GM21528 (cell line): Measurements from ENCODE around the gene ADPRHL1.
"Not testable (repeated sequence)": the region's sequence is repeated elsewhere in the genome, so short reads cannot be mapped to it uniquely, and the experiment has no call there.

Experiments
- ATAC-seq: cut with Tn5 transposase; IDR thresholded peaks from one replicate; pipeline ENCODE4 v1.9.1; 2021; ENCODE audit warnings: mild to moderate bottlenecking, moderate library complexity; ENCODE audit not compliant: unreplicated experiment, low FRiP score

The ADPRHL1 gene

DNA sequence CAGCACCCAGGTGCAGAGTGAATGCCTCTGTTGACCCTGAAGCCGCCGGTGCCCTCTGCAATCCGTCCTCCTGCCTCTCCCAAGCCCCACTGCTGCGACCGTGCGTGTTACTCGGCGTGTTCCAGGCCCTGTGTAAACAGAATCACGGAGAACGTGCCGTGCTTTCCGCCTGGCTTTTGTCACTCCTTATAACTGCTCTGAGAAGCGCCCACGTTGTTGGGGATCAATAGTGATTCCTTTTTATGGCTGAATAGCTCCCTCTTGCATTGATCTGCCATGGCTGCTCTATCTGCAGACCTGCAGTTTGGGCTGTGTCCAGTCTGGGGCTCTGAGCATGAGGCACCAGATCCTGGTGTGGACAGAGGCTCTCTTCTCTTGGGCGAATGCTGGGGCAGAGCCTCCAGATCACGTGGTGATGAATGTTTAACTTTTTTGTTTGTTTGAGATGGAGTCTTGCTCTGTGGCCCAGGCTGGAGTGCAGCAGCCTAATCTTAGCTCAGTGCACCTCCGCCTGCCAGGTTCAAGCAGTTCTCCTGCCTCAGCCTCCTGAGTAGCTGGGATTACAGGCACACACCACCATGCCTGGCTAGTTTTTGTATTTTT lies 15.8 kb downstream of the ADPRHL1 start:
- no peak for ATAC-seq

DNA sequence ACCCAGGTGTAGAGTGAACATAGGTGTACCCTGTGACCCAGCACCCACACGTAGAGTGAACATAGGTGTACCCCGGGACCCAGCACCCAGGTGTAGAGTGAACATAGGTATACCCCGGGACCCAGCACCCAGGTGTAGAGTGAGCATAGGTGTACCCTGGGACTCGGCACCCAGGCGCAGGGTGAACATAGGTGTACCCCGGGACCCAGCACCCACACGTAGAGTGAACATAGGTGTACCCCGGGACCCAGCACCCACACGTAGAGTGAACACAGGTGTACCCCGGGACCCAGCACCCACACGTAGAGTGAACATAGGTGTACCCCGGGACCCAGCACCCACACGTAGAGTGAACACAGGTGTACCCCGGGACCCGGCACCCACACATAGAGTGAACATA lies 16.4 kb downstream of the ADPRHL1 start:
- ATAC-seq: not testable (repeated sequence)

DNA sequence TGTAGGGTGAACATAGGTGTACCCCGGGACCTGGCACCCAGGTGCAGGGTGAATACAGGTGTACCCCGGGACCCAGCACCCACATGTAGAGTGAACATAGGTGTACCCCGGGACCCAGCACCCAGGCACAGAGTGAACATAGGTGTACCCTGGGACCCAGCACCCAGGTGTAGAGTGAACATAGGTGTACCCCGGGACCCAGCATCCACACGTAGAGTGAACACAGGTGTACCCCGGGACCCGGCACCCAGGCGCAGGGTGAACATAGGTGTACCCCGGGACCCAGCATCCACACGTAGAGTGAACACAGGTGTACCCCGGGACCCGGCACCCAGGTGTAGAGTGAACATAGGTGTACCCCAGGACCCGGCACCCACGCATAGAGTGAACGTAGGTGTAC lies 17.4 kb downstream of the ADPRHL1 start:
- ATAC-seq: not testable (repeated sequence)

DNA sequence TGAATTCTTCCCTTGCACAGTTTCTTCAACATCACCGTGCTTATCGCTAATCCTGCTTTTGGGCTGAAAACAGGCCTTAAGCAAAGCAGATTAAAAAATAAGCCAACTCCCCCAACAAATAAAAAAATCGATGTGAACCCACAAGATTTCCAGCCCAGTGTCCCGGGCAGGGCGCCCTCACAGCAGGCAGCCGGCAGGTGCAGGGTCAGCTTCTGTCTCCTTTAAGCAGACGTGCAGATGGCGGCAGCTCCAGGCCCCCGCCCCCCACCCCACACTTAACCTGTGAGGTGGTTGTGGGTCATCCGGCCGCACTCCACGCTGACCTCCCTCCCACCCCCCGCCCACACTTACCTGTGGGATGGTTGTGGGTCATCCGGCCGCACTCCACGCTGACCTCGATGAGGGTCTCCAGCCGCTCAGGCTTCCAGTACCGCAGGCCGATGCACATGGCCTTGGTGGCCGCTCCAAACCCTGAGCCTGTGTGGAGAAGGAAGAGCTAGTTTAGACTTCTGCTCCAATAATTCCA lies 19.8 kb downstream of the ADPRHL1 start:
- no peak for ATAC-seq

DNA sequence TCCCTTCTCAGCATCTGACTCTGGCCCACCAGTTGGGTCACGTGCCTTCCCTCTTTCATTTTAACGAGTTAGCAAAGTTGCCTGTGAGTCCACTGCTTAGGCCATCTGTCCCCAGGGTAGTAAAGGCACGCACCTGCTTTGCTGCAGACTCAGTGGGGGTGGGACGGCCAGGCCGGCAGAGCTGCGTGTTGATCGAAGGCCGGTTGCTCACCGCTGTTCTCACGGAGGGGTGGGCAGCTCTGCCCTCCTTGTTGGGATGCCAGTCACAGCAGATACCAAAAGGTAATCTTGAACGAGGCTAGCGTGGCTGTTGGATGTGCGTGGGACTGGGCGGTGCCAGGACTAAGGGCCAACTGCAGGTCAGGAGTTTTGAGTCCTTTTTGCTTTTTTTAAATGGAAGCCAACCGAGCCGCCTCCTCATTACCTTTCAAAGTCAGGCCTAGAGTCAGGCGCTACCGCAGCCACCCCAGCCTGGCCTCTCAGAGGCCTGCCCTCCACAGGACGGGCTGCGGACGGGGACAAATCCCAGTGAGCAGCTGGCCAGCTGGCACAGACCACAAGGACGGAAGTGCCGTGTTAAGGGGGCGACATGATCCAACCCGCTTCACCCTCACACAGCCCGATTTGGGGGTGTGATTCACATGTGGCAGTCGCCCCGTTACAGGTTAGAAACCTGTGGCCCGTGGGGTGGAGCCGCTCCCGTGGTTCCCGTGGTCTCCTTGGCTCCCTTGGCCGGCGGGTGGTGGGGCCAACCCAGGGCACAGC lies 20.6 kb downstream of the ADPRHL1 start:
- no peak for ATAC-seq

DNA sequence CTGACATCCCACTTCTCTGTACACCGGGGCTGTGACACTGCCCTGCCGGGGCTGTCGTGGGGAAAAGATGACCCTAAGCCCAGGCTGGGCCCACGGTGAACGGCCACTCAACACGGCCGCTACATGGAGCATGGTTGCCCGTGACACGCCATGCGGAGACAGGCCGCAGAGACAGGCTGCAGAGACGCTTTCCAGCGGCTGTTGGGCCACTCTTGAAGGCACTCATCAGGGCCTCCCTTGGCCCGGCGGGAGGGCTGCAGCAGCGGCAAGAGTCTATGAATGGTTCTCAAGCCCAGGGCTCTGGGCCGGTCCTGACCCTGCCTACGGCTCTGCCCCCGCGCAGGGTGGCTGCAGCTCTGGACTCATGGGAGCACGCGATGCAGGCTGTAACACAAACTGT lies 22.1 kb downstream of the ADPRHL1 start:
- no peak for ATAC-seq

DNA sequence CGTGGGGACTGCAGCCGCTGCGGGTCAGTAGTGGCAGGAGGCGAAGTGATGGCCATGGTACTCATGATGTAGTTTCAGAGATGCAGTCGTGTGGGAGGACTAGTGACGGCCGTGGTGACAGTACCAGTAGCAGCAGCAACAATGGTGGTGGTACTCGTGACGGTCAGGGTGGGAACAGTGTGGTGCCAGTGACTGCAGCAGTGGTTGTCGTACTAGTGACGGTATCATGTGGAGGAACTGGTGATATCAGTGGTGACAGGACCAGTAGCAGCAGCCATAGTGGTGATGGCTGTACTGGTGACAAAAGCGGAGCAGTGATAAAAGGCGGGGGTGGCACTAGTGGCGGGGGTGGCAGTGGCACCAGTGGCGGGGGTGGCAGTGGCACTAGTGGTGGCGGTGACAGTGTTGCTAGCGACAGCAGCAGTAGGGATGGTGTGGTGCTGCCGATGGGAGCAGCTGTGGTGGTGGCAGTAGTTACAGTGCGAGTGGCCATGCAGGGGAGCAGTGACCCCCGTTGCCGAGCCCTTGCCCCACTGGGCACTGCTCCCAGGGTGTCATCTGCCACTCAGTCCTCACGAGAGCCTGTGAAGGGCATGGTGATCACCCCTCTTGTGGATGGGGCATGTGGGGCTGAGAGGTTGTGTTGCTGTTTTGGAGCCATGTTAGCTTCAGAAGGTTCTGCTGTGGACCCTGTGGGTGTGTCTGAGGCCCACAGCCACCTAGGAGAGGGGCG lies 22.7 kb downstream of the ADPRHL1 start:
- no peak for ATAC-seq

DNA sequence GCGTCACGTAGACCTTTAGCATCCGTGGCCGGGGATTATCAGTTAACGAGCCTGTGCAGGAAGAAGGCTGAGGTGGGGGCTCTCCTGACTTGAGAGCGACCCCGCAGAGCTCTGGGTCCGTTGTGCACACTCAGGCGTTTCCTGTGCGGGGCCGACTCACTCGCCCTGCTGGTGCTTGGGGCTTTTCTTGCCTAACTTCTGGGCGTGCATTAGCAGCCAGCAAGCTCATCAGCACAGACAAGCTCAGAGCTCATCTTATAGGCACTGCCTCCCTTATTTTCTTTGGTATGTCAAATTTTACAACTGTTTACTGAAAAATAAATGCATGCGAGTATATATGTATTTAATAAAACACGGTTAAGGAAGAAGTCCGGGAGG lies 23.7 kb downstream of the ADPRHL1 start:
- no peak for ATAC-seq

DNA sequence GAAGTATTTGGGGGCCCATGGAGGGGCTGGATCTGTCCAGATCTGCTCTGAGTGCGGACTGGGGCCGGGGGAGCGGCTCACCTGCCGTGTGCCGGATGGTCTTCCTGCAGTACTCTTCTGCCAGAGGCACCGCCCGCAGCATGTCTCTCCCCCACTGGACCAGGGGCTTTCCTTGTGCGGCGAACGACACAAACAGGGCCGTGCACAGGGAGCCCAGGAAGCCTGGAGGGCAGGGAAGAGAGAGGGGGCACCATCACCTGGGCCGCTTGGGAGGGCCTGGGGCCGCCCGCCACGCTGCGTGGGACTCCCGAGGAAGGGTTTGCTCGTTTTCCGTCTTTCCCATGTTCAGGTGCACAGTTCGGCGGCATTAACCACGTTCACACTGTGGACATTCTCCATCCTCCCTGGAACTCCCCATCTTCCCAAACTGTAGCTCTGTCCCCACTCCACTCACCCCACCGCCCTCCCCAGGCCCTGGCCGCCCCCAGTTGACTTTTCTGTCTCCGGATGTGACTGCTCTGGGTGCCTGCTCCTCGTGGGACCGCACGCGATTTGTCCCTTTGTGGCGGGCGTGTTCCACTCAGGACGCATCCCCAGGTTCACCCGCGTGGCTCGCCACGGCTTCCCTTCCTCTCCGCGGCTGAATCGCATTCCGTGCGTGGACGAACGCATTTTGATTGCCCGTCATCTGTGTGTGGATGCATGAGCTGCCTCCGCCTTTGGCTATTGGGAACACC lies 24.2 kb downstream of the ADPRHL1 start:
- no peak for ATAC-seq

DNA sequence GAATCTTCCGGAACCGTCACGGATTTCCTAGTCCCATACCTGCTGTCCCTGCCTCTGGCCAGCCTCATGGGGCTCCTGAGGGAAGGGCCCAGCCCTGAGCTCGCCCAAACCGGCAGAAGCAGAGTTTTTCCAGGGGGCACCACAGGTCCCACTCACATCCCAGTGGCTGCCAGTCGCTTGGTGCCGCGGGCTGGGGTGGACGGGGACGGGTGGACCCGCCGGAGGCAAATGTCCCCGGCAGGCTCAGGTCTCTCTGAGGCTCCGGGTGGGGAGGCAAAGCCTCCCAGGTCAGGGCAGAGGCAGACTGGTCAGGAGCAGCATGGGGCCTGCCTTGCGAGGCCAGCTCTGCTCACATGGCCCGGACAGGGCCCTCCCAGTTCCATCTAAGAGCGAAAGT lies 24.8 kb downstream of the ADPRHL1 start:
- no peak for ATAC-seq

DNA sequence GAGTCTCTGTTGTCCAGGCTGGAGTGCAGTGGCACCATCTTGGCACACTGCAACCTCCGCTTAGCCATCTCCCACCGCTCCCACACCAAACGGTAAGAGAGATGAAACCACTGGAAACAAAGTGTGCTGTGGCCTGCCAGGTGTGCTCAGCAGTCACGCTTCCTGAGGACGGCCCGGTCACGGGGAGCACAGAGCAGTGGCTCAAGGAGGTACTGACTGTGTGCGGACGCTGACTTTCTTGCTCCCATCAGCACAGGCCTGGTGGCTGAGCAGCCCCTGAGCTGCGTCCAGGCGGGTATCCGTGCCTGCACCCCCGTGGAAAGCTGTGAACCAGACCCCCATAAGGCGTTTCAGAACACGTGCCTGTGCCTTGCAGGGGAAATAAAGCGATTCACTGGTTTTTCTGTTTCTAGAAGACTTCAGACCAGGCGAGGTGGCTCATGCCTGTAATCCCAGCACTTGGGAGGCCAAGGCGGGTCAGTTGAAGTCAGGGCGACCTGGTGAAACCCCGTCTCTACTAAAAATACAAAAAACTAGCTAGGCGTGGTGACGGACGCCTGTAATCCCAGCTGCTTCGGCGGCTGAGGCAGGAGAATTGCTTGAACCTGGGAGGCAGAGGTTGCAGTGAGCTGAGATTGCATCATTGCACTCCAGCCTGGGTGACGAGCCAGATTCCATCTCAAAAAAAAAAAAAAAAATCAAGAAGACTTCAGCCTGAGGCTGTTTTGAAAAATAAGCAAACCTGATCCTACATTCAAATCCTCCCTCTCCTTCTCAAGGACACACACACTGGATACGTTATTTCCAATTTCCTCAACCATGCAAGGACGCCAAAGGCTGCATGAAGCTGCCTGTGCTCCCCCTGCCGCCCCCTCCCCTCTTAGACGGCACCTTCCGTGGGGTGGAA lies 25.5 kb downstream of the ADPRHL1 start:
- no peak for ATAC-seq

DNA sequence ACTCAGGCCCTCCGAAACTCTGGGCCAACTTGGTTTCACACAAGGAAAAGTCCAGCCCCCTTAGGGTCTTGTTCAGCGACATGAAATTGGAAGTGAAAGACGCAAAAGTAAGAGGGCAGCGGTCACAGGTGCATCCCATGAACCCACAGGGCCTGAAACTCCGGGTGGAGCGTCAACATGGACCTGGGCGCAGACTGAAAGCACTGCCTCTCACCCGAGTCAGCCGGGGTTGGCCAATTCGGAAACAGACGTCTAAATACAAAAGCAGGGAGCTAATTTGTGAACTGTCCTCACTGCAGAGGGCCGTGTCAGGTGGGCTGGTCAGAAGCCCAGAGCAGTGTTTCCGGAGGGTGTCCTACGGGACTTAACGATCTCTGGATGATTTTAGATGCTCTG lies 26.7 kb downstream of the ADPRHL1 start:
- ATAC-seq: no peak

DNA sequence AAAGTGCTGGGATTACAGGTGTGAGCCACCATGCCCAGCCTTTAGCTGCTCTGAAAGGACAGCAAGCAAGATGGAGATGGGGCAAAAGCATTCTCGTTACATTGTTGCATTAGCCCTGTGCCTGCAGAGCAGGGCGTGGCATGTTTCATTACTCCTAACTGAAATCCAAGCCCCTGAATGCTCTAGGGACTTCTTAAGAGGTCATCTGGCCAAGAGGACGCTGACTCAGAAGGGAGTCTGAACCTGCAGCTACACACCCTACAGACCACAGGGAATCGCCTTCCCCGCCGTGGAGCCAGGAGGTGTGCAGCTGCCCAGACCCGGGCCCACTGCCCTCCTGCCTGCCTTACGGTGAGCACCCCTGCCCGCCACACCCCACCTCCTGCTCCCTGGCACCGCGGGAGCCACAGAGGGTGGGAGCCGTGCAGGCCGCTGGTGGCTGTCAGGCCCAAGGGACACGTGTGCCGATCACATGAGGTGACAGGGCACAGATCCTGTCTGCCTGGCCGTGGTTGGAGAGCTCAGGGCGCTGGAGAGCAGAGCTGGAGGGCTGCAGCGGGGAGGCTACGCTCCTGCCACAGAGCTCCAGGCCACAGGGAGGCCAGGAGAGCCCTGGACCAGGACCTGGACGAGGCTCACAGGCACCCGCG lies 27.2 kb downstream of the ADPRHL1 start:
- ATAC-seq: no peak

DNA sequence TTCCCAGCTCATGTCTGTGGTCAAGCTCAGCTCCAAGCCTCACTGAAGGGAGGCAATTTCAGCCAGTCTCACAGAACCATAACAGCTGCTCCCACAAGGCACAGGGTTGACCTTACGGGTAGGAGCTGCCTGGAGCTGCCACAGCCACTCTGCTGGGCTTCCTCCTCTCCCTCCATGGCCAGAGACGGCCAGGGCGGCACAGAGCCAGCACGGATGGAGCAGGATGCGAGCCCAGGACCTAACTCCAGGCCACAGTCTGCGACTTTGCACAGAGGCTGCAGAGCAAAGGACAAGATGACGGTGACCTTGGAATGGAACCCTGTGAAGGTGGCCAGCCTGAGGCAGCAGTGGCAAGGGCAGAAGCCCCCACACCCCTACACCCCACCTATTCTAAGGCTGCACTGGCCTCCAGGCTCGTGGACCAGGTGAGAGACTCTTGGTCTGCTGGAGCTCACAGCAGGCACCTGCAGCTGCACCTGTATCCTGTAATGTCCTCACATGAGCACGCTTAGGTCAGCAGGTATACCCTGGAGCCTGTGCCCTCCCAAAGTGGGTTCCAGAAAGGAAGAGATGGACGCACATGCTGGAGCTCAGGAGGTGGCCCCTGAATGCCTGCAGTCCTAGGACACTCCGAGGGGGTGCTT lies 29.6 kb downstream of the ADPRHL1 start:
- no peak for ATAC-seq

DNA sequence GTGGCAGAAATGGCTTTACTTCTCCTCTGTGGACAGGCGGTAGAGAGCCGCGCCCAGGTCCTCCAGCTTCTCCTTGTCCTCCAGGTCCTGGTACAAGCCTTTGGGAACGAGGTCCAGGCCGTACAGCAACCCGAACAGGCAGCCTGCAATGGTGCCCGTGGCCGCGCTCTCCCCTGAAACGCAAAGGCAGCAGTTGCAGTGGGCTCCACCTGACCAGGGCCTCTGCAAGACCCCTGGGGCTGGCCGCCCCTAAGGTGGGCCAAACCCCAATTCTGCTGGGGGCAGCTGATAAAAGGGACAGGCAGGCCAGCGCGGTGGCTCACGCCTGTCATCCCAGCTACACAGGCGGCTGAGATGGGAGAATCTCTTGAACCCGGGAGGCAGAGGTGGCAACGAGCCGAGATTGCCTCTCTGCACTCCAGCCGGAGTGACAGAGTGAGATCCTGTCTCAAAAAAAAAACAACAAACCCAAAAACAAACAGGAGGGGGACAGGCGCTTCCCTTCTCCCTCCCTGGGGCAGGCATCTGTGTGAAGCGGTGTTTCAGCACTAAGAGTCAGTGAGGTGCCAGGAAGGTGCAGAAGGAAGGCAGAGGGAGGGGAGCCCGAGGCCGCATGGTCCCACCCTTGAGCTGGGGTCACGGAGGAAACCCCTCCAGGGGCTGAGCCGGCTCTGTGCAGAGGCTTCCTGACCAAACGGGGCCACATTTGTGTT lies 30.3 kb downstream of the ADPRHL1 start:
- no peak for ATAC-seq

DNA sequence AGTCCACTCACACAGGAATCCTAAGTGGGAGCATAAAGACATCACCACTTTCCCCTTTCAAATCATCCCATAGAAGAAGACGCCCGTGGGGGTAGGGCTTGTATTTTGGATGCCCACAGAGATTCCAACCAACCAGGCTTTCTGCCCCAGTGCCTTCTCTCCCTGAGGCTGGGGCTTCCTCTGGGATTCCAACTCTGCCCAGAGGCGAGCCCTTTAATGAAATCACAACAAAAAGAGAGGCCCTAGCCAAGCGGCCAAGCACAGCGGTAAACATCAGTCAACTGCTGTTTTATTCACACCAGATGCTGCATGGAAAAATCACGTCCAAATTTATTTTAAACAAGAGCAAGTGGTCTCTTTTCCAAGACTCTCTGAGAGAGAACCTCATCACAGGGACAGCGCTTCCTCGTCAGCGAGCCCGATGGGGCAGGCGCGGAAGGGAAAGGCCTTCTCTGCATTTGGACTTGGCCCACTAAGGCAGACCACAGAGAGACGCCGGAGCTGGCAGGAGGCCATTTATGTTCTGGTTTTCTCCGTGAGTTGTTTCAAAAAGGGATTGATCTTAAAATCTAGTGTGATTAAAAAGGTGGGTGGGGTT lies 31.5 kb downstream of the ADPRHL1 start:
- no peak for ATAC-seq

DNA sequence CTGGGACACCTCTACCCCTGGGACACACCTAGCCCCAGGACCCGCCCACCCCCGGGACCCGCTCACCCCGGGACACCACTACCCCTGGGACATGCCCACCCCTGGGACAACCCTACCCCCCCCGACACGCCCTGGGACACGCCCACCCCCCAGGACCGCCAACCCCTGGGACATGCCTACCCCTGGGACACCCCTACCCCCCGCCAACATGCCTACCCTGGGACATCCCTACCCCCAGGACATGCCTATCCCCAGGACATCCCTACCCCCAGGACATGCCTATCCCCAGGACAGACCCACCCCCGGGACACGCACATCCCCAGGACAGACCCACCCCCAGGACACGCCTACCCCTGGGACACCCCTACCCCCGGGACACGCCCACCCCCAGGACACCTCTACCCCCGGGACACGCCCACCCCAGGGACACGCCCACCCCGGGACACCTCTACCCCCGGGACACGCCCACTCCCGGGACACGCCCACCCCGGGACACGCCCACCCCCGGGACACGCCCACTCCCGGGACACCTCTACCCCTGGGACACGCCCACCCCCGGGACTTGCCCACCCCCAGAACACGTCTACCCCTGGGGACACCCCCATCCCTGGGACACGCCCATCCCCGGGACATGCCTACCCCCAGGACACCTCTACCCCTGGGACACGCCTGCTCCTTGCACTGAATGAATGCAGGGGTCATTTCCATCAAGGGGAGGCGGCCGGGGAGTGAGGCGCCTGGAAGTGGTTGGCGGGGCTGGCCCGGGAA lies 32.3 kb downstream of the ADPRHL1 start:
- no peak for ATAC-seq
